Lower leg skin (tissue), 4 donors: ENCODE data around the gene GLI3. TPM values are rescaled to one million over a fixed set of nuclear protein-coding genes. Genes with fewer than 3 reads are reported as not detected.
"Not testable (repeated sequence)": the region's sequence is repeated elsewhere in the genome, so short reads cannot be mapped to it uniquely, and the experiment has no call there.

Experiments
- DNase-seq, 2 donors: peaks; one replicate each; pipeline ENCODE4 v3.0.0-alpha.2; 2019; ENCODE audit warnings: low spot score in 2 of 2
- H3K4me3 ChIP-seq: fragments of 200-600 bp; sonication (generic); 2 replicates; pipeline ENCODE4 v1.5.1; 2017; ENCODE audit warnings: mild to moderate bottlenecking, low read depth; ENCODE audit not compliant: poor library complexity, severe bottlenecking
- POLR2A ChIP-seq, 2 donors: fragments of 450-650 bp; IDR thresholded peaks; one replicate each; pipeline ENCODE4 v1.6.1; 2016 to 2017; ENCODE audit warnings: antibody characterized with exemption in 2 of 2, mild to moderate bottlenecking in 1 of 2, moderate library complexity in 1 of 2
- WGBS, 2 donors: methylation state at CpG; one replicate each; pipeline ENCODE4 v1.1.5; 2018; 5-methylcytosine and 5-hydroxymethylcytosine counted together
- intact Hi-C: fragments of 100-400 bp; cut with DNase I; formaldehyde crosslinking; loops from one replicate; pipeline ENCODE4 v1.15.0; 2023; ENCODE audit warnings: low total_unique reads
- total RNA-seq, 4 donors: library from RNA; depleted of rRNA; stranded (reverse); fragments of >200 nt; gene quantifications; one replicate each; pipeline ENCODE4 v1.1.0, GENCODE V29; 2016
- TF ChIP-seq, protein P1 (sequence below), 3 donors: fragments of 450-650 bp; IDR thresholded peaks; one replicate each; pipeline ENCODE4 v1.5.1; 2016; ENCODE audit warnings: antibody characterized with exemption in 3 of 3, mild to moderate bottlenecking in 3 of 3, moderate library complexity in 2 of 3

GLI3 gene
- total RNA-seq, 4 donors from 2014 or later = 16.4 to 28.2 (median 18.3) TPM

DNA sequence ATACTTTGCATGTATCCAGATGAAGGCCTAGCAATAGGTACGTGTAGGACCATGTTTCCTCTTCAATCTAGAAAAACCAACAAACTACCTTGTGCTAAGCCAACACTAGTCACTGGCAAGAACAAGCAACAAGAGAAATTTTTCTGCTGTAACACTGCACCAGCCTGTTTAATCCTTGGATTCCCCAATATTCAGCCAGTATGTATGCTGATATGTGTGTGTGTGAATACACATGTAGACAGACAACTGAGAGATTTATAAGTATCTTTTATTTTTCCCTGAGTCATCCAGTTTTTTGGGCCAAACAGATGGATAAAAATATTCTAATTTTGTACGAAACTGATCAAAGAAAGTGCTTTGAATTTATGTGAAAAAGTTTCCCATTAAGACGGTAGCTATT lies 26.2 kb downstream of the GLI3 start:
- no peak for DNase-seq
- H3K4me3 ChIP-seq = no peak overlapping the region
- TF ChIP-seq, protein P1, sequence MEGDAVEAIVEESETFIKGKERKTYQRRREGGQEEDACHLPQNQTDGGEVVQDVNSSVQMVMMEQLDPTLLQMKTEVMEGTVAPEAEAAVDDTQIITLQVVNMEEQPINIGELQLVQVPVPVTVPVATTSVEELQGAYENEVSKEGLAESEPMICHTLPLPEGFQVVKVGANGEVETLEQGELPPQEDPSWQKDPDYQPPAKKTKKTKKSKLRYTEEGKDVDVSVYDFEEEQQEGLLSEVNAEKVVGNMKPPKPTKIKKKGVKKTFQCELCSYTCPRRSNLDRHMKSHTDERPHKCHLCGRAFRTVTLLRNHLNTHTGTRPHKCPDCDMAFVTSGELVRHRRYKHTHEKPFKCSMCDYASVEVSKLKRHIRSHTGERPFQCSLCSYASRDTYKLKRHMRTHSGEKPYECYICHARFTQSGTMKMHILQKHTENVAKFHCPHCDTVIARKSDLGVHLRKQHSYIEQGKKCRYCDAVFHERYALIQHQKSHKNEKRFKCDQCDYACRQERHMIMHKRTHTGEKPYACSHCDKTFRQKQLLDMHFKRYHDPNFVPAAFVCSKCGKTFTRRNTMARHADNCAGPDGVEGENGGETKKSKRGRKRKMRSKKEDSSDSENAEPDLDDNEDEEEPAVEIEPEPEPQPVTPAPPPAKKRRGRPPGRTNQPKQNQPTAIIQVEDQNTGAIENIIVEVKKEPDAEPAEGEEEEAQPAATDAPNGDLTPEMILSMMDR (IDR thresholded peaks at IDR 0.05) = no peak
- no peak for TF ChIP-seq POLR2A (IDR thresholded peaks at IDR 0.05)
- 50 to 66% methylated on average over 3 of the region's 3 CpGs for WGBS, 2 donors
- intact Hi-C loops = no loop called here

DNA sequence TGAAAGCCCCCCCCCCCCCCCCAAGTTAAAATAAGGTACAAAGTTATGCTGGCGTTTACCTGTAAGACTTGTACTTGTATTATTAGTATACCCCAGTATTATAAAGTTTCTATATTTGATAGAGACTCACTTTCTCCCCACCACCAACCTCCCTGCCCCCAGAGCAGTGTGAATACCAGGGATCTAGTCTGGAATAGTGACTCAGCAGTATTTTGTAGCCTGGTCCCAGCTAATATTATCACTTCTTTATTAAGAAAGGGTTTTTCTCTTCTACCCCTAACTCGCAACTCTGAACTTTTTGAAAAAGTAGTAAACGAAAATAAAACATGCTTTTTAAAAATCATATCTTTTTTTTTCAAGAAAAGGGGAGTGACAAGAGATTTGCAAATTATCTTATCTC lies 26.7 kb downstream of the GLI3 start:
- TF ChIP-seq, protein P1 (IDR thresholded peaks at IDR 0.05) = no peak
- no peak overlapping the region for H3K4me3 ChIP-seq
- 85 to 91% methylated on average over 3 of the region's 3 CpGs for WGBS, 2 donors
- intact Hi-C loops = no loop called here
- no peak for DNase-seq

DNA sequence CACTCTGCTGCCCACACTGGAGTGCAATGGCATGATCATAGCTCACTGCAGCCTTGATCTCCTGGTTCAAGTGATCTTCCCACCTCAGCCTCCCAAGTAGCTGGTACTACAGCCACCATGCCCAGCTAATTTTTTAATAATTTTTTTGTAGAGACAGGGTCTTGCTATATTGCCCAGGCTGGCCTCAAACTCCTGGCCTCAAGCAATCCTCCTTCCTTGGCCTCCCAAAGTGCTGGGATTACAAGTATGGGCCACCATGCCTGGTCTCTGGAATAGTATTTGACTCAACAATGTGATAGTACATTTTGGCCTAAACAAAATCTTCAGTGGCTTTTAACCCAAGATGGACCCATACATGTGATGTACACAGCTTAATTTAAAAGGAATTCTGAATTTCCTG lies 27.9 kb downstream of the GLI3 start:
- H3K4me3 ChIP-seq, DNase-seq, intact Hi-C loops: not testable (repeated sequence)

DNA sequence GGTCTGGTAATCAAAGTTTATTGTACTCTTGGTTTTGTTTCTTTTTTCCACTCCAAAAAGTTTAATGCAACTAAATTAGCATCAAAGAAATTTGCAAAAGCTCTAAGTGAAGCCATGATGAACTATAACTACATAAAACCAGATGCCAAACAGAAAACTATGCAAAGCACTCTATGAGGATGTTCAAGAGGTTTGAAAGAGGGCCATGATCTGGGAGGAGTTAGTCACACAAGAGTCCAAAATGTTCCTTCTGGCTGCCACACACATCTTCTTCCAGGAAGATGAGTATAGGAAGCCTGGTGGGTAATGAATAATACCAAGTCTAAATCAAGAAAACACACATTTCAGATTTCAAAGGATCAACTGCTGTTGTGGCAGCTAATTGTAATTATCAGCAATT lies 28.4 kb downstream of the GLI3 start:
- H3K4me3 ChIP-seq = no peak overlapping the region
- DNase-seq = no peak
- intact Hi-C loops = no loop called here
- TF ChIP-seq, protein P1 (IDR thresholded peaks at IDR 0.05) = no peak
- TF ChIP-seq POLR2A (IDR thresholded peaks at IDR 0.05) = no peak

DNA sequence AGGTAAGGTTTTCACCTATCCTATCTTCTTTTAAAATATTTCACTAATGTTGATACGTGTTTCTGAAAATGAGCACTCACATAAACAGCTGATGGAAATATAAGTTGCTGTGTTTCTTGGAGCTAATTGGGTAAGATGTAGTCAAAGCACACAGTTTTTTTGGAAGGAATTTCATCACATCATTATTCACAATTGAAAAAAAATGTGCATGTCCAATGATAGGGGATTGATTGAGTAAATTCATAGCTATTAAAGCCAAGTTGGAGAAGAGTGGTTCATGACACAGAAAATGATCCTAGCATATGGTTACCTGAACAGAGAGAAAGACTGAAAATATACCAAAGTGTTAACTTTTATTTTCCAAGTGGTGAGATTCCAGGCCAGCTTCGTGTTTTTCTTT lies 29.6 kb downstream of the GLI3 start:
- no peak overlapping the region for H3K4me3 ChIP-seq
- WGBS, 2 donors = 59 to 60% methylated on average over 2 of the region's 2 CpGs
- TF ChIP-seq POLR2A (IDR thresholded peaks at IDR 0.05) = no peak
- TF ChIP-seq, protein P1 (IDR thresholded peaks at IDR 0.05) = no peak
- intact Hi-C loops = no loop called here
- no peak for DNase-seq

DNA sequence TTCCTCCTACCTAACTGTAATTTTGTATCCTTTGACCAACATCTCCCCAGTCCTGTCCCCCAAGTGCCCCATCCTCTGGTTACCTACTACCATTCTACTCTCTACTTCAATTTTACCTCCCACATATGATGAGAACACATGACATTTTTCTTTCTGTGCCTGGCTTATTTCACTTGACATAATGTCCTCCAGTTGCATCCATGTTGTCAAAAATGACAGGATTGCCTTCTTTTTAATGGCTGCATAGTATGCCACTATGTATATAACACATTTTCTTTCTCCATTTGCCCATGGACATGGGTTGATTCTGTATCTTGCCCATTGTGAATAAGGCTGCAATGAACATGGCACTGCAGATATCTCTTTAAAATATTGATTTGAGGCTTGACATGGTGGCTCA lies 33.7 kb downstream of the GLI3 start:
- no peak for DNase-seq
- intact Hi-C loops = no loop called here
- H3K4me3 ChIP-seq = no peak overlapping the region
- TF ChIP-seq, protein P1 (IDR thresholded peaks at IDR 0.05) = no peak
- no peak for TF ChIP-seq POLR2A (IDR thresholded peaks at IDR 0.05)
